ENCODE data around the gene SLC22A1. TPM values are rescaled to one million over a fixed set of nuclear protein-coding genes. Genes with fewer than 3 reads are reported as not detected.

Gene SLC22A1
- total and polyA plus RNA-seq, 2 of the 13 experiments (the other 11 are each of a cell fraction or from before 2014, with no cell fraction given): 0.80 to 0.87 TPM

DNA sequence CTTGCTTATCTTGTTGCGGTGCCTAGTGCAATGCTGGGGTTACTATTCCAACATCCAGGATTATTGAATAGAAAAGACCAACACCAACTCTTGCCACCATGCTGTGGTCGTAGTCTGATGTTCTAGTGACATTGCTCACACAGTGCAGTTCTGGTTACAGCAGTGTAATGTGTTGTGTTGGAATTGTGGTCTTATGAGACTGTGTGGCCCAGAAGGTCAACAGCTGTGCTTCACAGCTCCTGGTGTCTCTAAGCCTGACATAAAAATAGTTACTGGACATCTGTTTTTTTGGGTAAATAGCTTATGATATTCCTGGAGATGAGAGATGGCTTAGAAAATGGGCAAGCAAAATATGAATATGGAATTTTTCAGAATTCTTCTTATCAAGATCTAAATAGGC, 79.4 kb downstream of the SLC22A1 start:
- FAIRE-seq (no peak), ATAC-seq (no peak), DNase-seq (ENCODE audit: low spot score) (no peak)
- H3K4me3 ChIP-seq (replicated peaks in 1 of 3; ENCODE audit: insufficient read depth in 1 of 3, low read depth in 2 of 3, low read length in 3 of 3): no peak overlapping the region
- no peaks in the 10 kb centered on the region for H3K36me3 ChIP-seq (replicated peaks in 1 of 2; ENCODE audit: control insufficient read depth in 1 of 2, insufficient read depth in 2 of 2, low read length in 2 of 2)
- POLR2A ChIA-PET: no interaction called here
- peaks cover 10% of the 10 kb centered on the region for H3K4me1 ChIP-seq (ENCODE audit: insufficient read depth, low read length)
- in situ Hi-C loops (cut with HindIII; ENCODE audit: extremely low pct_ligation_motif_present, low pct_unique_long_range_greater_than_20kb) (no loop called here), intact Hi-C loops (cut with micrococcal nuclease; ENCODE audit: unreplicated experiment) (no loop called here)
- BruUV-seq (replicated peaks): no TSS peak
- H3K4me2 ChIP-seq (ENCODE audit: low read depth, low read length): no peak overlapping the region
- H3K9me3 ChIP-seq (ENCODE audit: low read length): no peaks in the 10 kb centered on the region
- H3K9ac ChIP-seq (ENCODE audit: insufficient read depth, low read depth, low read length): no peak overlapping the region
- H3K27ac ChIP-seq (ENCODE audit: extremely low read length, insufficient read depth, low read length): no peak overlapping the region
- CTCF ChIA-PET (ENCODE audit: low intra/inter-chr PET ratio, low total read pairs): no interaction called here
- no peak overlapping the region for H2AFZ ChIP-seq (ENCODE audit: low read length)
- peaks cover 0 to 4% of the 10 kb centered on the region in 2 experiments; a peak in 1 of 5 replicates for H3K27me3 ChIP-seq (ENCODE audit: control insufficient read depth in 1 of 2, insufficient read depth in 2 of 2, low read length in 2 of 2)
- TF ChIP-seq, protein P1, sequence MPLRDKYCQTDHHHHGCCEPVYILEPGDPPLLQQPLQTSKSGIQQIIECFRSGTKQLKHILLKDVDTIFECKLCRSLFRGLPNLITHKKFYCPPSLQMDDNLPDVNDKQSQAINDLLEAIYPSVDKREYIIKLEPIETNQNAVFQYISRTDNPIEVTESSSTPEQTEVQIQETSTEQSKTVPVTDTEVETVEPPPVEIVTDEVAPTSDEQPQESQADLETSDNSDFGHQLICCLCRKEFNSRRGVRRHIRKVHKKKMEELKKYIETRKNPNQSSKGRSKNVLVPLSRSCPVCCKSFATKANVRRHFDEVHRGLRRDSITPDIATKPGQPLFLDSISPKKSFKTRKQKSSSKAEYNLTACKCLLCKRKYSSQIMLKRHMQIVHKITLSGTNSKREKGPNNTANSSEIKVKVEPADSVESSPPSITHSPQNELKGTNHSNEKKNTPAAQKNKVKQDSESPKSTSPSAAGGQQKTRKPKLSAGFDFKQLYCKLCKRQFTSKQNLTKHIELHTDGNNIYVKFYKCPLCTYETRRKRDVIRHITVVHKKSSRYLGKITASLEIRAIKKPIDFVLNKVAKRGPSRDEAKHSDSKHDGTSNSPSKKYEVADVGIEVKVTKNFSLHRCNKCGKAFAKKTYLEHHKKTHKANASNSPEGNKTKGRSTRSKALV (CRISPR knock-in tag; IDR thresholded peaks at IDR 0.05): no peak
- TF ChIP-seq RBAK (CRISPR knock-in tag; IDR thresholded peaks at IDR 0.05): no peak
- no peak for TF ChIP-seq ZNF251 (CRISPR knock-in tag; IDR thresholded peaks at IDR 0.05)
- TF ChIP-seq ZNF354B (CRISPR knock-in tag; IDR thresholded peaks at IDR 0.05): no peak
- TF ChIP-seq MAFK (conservative IDR thresholded peaks at IDR 0.05 in 1 of 2, IDR thresholded peaks at IDR 0.05 in 1 of 2; ENCODE audit: low read length in 2 of 2): no peak
- TF ChIP-seq, protein P2, sequence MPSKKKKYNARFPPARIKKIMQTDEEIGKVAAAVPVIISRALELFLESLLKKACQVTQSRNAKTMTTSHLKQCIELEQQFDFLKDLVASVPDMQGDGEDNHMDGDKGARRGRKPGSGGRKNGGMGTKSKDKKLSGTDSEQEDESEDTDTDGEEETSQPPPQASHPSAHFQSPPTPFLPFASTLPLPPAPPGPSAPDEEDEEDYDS (CRISPR knock-in tag; IDR thresholded peaks at IDR 0.05): no peak
- WGBS (ENCODE audit: low lambda C conversion rate): 38% methylated on average over 2 of the region's 2 CpGs
- no peaks in the 10 kb centered on the region for H3K79me2 ChIP-seq (ENCODE audit: insufficient read depth, low read length)
- H4K20me1 ChIP-seq (ENCODE audit: insufficient read depth, low read length): no peaks in the 10 kb centered on the region

DNA sequence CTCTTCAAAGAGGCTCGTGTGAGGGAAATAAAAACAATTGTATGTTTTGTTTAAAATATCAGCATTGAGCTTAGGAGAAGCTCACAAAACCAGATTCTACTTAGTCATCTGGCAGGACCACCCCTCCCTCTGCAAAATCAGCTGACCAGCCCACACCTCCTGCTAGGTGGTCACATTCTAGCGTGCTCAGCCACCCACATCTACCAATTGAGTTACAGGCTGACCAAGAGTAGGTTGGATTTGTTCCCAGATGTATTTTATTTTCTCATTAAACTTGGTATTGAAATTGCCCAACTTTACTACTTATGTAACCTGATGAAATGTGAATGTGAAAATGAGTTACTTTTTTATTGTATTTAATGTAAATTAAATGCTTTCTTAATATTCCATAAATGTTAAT, 80.8 kb downstream of the SLC22A1 start:
- peaks cover 10% of the 10 kb centered on the region for H3K4me1 ChIP-seq (ENCODE audit: insufficient read depth, low read length)
- H4K20me1 ChIP-seq (ENCODE audit: insufficient read depth, low read length): no peaks in the 10 kb centered on the region
- H3K27ac ChIP-seq (ENCODE audit: extremely low read length, insufficient read depth, low read length): no peak overlapping the region
- WGBS (ENCODE audit: low lambda C conversion rate): 0% methylated on average over 2 of the region's 2 CpGs
- DNase-seq (ENCODE audit: low spot score) (no peak), FAIRE-seq (no peak), ATAC-seq (no peak)
- POLR2A ChIA-PET: no interaction called here
- CTCF ChIA-PET (ENCODE audit: low intra/inter-chr PET ratio, low total read pairs): no interaction called here
- no TSS peak for BruUV-seq (replicated peaks)
- H3K9me3 ChIP-seq (ENCODE audit: low read length): peaks cover 5% of the 10 kb centered on the region; the same call in 1 of the 2 replicates
- peaks cover 0 to 4% of the 10 kb centered on the region in 2 experiments; a peak in 1 of 5 replicates for H3K27me3 ChIP-seq (ENCODE audit: control insufficient read depth in 1 of 2, insufficient read depth in 2 of 2, low read length in 2 of 2)
- H3K4me3 ChIP-seq (replicated peaks in 1 of 3; ENCODE audit: insufficient read depth in 1 of 3, low read depth in 2 of 3, low read length in 3 of 3): no peak overlapping the region
- in situ Hi-C loops (cut with HindIII; ENCODE audit: extremely low pct_ligation_motif_present, low pct_unique_long_range_greater_than_20kb): no loop called here
- H3K4me2 ChIP-seq (ENCODE audit: low read depth, low read length): no peak overlapping the region
- intact Hi-C loops (cut with micrococcal nuclease; ENCODE audit: unreplicated experiment): no loop called here
- H3K9ac ChIP-seq (ENCODE audit: insufficient read depth, low read depth, low read length): no peak overlapping the region
- H3K79me2 ChIP-seq (ENCODE audit: insufficient read depth, low read length): no peaks in the 10 kb centered on the region
- H2AFZ ChIP-seq (ENCODE audit: low read length): no peak overlapping the region
- H3K36me3 ChIP-seq (replicated peaks in 1 of 2; ENCODE audit: control insufficient read depth in 1 of 2, insufficient read depth in 2 of 2, low read length in 2 of 2): no peaks in the 10 kb centered on the region
- TF ChIP-seq ZNF337 (CRISPR knock-in tag; IDR thresholded peaks at IDR 0.05; ENCODE audit: borderline replicate concordance, low read depth): no peak
- no peak for TF ChIP-seq TEAD3 (CRISPR knock-in tag; optimal IDR thresholded peaks at IDR 0.05; ENCODE audit: borderline replicate concordance)
- TF ChIP-seq, protein P3, sequence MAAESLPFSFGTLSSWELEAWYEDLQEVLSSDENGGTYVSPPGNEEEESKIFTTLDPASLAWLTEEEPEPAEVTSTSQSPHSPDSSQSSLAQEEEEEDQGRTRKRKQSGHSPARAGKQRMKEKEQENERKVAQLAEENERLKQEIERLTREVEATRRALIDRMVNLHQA (CRISPR knock-in tag; IDR thresholded peaks at IDR 0.05): no peak
- TF ChIP-seq, protein P4, sequence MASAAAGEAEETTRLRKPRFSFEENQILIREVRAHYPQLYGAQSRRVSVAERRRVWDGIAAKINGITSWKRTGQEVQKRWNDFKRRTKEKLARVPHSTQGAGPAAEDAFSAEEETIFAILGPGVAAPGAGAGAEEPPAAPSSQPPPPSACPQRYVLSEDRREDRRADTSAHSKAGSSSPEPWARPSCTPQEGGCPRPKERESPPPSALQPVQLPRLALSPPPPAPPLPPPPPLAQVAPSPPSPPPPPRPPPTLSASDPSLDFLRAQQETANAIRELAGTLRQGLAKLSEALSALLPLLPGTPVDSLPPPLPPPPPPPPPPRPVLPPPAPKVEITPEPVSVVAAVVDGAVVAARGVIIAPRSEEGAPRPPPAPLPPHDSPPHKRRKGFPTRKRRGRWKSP (CRISPR knock-in tag; IDR thresholded peaks at IDR 0.05): no peak
- TF ChIP-seq ZNF569 (CRISPR knock-in tag; IDR thresholded peaks at IDR 0.05; ENCODE audit: borderline replicate concordance): no peak

All from HepG2 (cell line).